GM12878 (cell line): ENCODE measurements around the gene ZNF567. TPM values are rescaled to one million over a fixed set of nuclear protein-coding genes. Genes with fewer than 3 reads are reported as not detected.

Experiments
- ATF2 ChIP-seq: IDR thresholded peaks from 2 replicates; pipeline ENCODE4 v1.6.1; 2012; ENCODE audit warnings: low read length, inconsistent platforms
- BHLHE40 ChIP-seq, 2 experiments: fragments of 450-650 bp in 1 of 2; IDR thresholded peaks; 2 replicates each; pipeline ENCODE4 v1.6.1; 2011 to 2017; ENCODE audit warnings: low read depth in 2 of 2, borderline replicate concordance in 1 of 2, improper control_type of control experiment in 1 of 2, low read length in 1 of 2, mild to moderate bottlenecking in 1 of 2
- BMI1 ChIP-seq: fragments of 450-650 bp; IDR thresholded peaks from 2 replicates; pipeline ENCODE4 v1.6.1; 2016; ENCODE audit warnings: mild to moderate bottlenecking, moderate library complexity, borderline replicate concordance
- CBFB ChIP-seq: IDR thresholded peaks from 2 replicates; pipeline ENCODE4 v1.6.1; 2016; ENCODE audit warnings: antibody characterized with exemption, low read depth
- CEBPZ ChIP-seq: fragments of 150-350 bp; IDR thresholded peaks from 2 replicates; pipeline ENCODE4 v1.6.1; 2016; ENCODE audit warnings: low read depth, low read length
- EGR1 ChIP-seq, 2 experiments: IDR thresholded peaks; 1 replicate in 1 of 2; 2 replicates in 1 of 2; pipeline ENCODE4 v1.6.1; 2011 to 2012; ENCODE audit warnings: low read depth in 2 of 2, low read length in 2 of 2, borderline replicate concordance in 1 of 2, mild to moderate bottlenecking in 1 of 2, moderate library complexity in 1 of 2
- ELK1 ChIP-seq: IDR thresholded peaks from 2 replicates; pipeline ENCODE4 v1.6.1; 2012; ENCODE audit warnings: low read depth, low read length, improper control_type of control experiment
- ETV6 ChIP-seq, 2 experiments: fragments of 450-650 bp in 1 of 2; IDR thresholded peaks in 1 of 2; conservative IDR thresholded peaks in 1 of 2; 2 replicates each; pipeline ENCODE4 v1.6.1; 2014; ENCODE audit warnings: antibody characterized with exemption in 1 of 2, borderline replicate concordance in 1 of 2, low read depth in 1 of 2, mild to moderate bottlenecking in 1 of 2, moderate library complexity in 1 of 2
- HDGF ChIP-seq: fragments of 450-650 bp; IDR thresholded peaks from 2 replicates; pipeline ENCODE4 v1.6.1; 2016; ENCODE audit warnings: antibody characterized with exemption
- IRF3 ChIP-seq: fragments of 450-650 bp; IDR thresholded peaks from 2 replicates; pipeline ENCODE4 v1.6.1; 2014; ENCODE audit warnings: mild to moderate bottlenecking
- IRF5 ChIP-seq: fragments of 450-650 bp; IDR thresholded peaks from 2 replicates; pipeline ENCODE4 v1.6.1; 2017; ENCODE audit warnings: borderline replicate concordance
- MEF2B ChIP-seq: fragments of 450-650 bp; IDR thresholded peaks from 2 replicates; pipeline ENCODE4 v1.6.1; 2018; ENCODE audit warnings: mild to moderate bottlenecking, moderate library complexity; ENCODE audit not compliant: partially characterized antibody, poor library complexity, severe bottlenecking
- MYC ChIP-seq: IDR thresholded peaks from 2 replicates; pipeline ENCODE4 v1.6.1; 2011; ENCODE audit warnings: mild to moderate bottlenecking, low read length, moderate library complexity, inconsistent platforms; ENCODE audit not compliant: insufficient read depth, insufficient replicate concordance, insufficient read length, severe bottlenecking
- NR2F1 ChIP-seq: fragments of 450-650 bp; conservative IDR thresholded peaks from 2 replicates; pipeline ENCODE4 v1.6.1; 2017; ENCODE audit warnings: mild to moderate bottlenecking
- SPI1 ChIP-seq: IDR thresholded peaks from 2 replicates; pipeline ENCODE4 v1.6.1; 2011; ENCODE audit warnings: low read depth, mild to moderate bottlenecking, low read length, moderate library complexity, borderline replicate concordance; ENCODE audit not compliant: insufficient read depth
- SREBF1 ChIP-seq: IDR thresholded peaks from 2 replicates; pipeline ENCODE4 v1.6.1; 2012; ENCODE audit warnings: mild to moderate bottlenecking, low read length
- STAT3 ChIP-seq: IDR thresholded peaks from 2 replicates; pipeline ENCODE4 v1.6.1; 2011; ENCODE audit warnings: low read depth, low read length, improper control_type of control experiment
- TARDBP ChIP-seq: IDR thresholded peaks from 2 replicates; pipeline ENCODE4 v1.6.1; 2016; ENCODE audit warnings: borderline replicate concordance
- YBX1 ChIP-seq: fragments of 450-650 bp; IDR thresholded peaks from 2 replicates; pipeline ENCODE4 v1.6.1; 2016; ENCODE audit warnings: antibody characterized with exemption
- ZNF274 ChIP-seq: IDR thresholded peaks from one replicate; pipeline ENCODE4 v1.8.0; 2011; ENCODE audit not compliant: insufficient read length, insufficient read depth
- polyA plus RNA-seq, 11 experiments: library from polyadenylated mRNA; depleted of rRNA in 4 of 11; unstranded in 6 of 11; stranded (reverse) in 5 of 11; fragments of >200 nt; fragmentation: Nextera tagmentation in 4 of 11; fragmentation: Illumina TruSeq in 1 of 11; extraction: Ambion mirVana in 4 of 11; extraction: Trizol in 1 of 11; gene quantifications; 1 replicate in 1 of 11; 2 replicates in 10 of 11; pipeline versions ENCODE4 v1.2.1 to v1.2.3, GENCODE V29; 2011 to 2016; ENCODE audit warnings: inconsistent platforms in 2 of 11, missing spikeins in 2 of 11, low read depth in 1 of 11
- total RNA-seq, 4 experiments: library from RNA; depleted of rRNA in 3 of 4; stranded (reverse); fragments of >200 nt in 3 of 4; fragmentation: Illumina TruSeq in 1 of 4; extraction: Trizol in 1 of 4; gene quantifications; 2 replicates each; pipeline versions ENCODE4 v1.2.1 to v1.2.3, GENCODE V29; 2013 to 2021

The ZNF567 gene
- total and polyA plus RNA-seq, 10 of the 15 experiments (the other 5 are each of a cell fraction or from before 2014, with no cell fraction given): 4.9 to 11.9 (median 8.7) TPM

GRCh38 chr19:36687214-36688056 is at the start of gene ZNF567 (continued):
- no peak for TF ChIP-seq IRF3
- no peak for TF ChIP-seq EGR1 (IDR thresholded peaks at IDR 0.05; ENCODE audit: borderline replicate concordance in 1 of 2, low read depth in 2 of 2, low read length in 2 of 2)
- TF ChIP-seq ATF2: no peak
- TF ChIP-seq ETV6 (conservative IDR thresholded peaks at IDR 0.05 in 1 of 2, IDR thresholded peaks at IDR 0.05 in 1 of 2; ENCODE audit: borderline replicate concordance in 1 of 2, low read depth in 1 of 2): no peak
- TF ChIP-seq BMI1: no peak
- no peak; the same call in 1 of the 2 replicates for TF ChIP-seq CBFB
- TF ChIP-seq MYC: no peak
- TF ChIP-seq HDGF: no peak
- no peak for TF ChIP-seq IRF5
- no peak for TF ChIP-seq ELK1
- TF ChIP-seq MEF2B: no peak
- peak; percentile 69 for TF ChIP-seq NR2F1
- no peak for TF ChIP-seq ZNF274
- no peak for TF ChIP-seq SPI1
- peak in 1 of 2 experiments; percentile 27; a peak in 1 of 4 replicates for TF ChIP-seq BHLHE40 (IDR thresholded peaks at IDR 0.05; ENCODE audit: borderline replicate concordance in 1 of 2, low read depth in 2 of 2, low read length in 1 of 2)
- TF ChIP-seq SREBF1: peak; percentile 88
- TF ChIP-seq TARDBP: peak; percentile 62; the same call in 1 of the 2 replicates
- TF ChIP-seq CEBPZ: no peak
- TF ChIP-seq STAT3: no peak
- TF ChIP-seq YBX1: no peak
